SU-DHL-6 (cell line): ENCODE data around the gene CDK5R1.

Experiments used
- CTCF ChIP-seq: fragments of 200-600 bp; sonication (generic); IDR thresholded peaks from one replicate; pipeline ENCODE4 v1.5.1; 2017; ENCODE audit warnings: antibody characterized with exemption, mild to moderate bottlenecking, low read length, moderate library complexity; ENCODE audit not compliant: insufficient read depth, poor library complexity, severe bottlenecking
- EZH2phosphoT487 ChIP-seq: fragments of 200-600 bp; sonication (generic), shearing (Covaris generic); conservative IDR thresholded peaks from 2 replicates; pipeline ENCODE4 v1.6.1; 2018; ENCODE audit warnings: mild to moderate bottlenecking, antibody characterized with exemption, low read length, moderate library complexity, mixed read lengths

GRCh38 chr17:32445074-32445415 lies 41.7 kb upstream of the CDK5R1 start:
- TF ChIP-seq CTCF (no peak), EZH2phosphoT487 (no peak)
